Dendritic cell treated with granulocyte-macrophage colony-stimulating factor and Interleukin-4, amounts not matched to agents 40 ng/mL and 50 ng/mL, for 4 days (primary cell): ENCODE measurements around the gene ERO1A.

Experiments
- H3K27ac Mint-ChIP-seq: one replicate; pipeline ENCODE4 v1.8.0; 2022; ENCODE audit warnings: mild to moderate bottlenecking, mixed read lengths
- H3K27me3 Mint-ChIP-seq: one replicate; pipeline ENCODE4 v1.8.0; 2022; ENCODE audit warnings: mild to moderate bottlenecking, mixed read lengths
- H3K36me3 Mint-ChIP-seq: one replicate; pipeline ENCODE4 v1.8.0; 2022; ENCODE audit warnings: low read depth, mixed read lengths
- H3K4me1 Mint-ChIP-seq: one replicate; pipeline ENCODE4 v1.8.0; 2022; ENCODE audit warnings: low read depth, mixed read lengths
- H3K4me3 Mint-ChIP-seq: one replicate; pipeline ENCODE4 v1.8.0; 2022; ENCODE audit warnings: mild to moderate bottlenecking, moderate library complexity, mixed read lengths
- H3K9me3 Mint-ChIP-seq: one replicate; pipeline ENCODE4 v1.8.0; 2022; ENCODE audit warnings: mixed read lengths
- intact Hi-C: fragments of 100-400 bp; cut with micrococcal nuclease; formaldehyde crosslinking; loops from one replicate; pipeline ENCODE4 v1.15.0; 2022

The ERO1A gene

GRCh38 chr14:52610187-52610586, 85.2 kb downstream of the ERO1A start:
- Mint-ChIP-seq H3K9me3 (no peaks in the 10 kb centered on the region), H3K27me3 (no peaks in the 10 kb centered on the region), H3K36me3 (no peaks in the 10 kb centered on the region), H3K27ac (no peak overlapping the region), H3K4me3 (no peak overlapping the region), H3K4me1 (no peaks in the 10 kb centered on the region)
- intact Hi-C loops: no loop called here

- Mint-ChIP-seq H3K27ac (no peak overlapping the region), H3K36me3 (no peaks in the 10 kb centered on the region), H3K9me3 (no peaks in the 10 kb centered on the region), H3K4me1 (no peaks in the 10 kb centered on the region), H3K27me3 (no peaks in the 10 kb centered on the region), H3K4me3 (no peak overlapping the region)
- intact Hi-C loops: no loop called here
These were observed 85.8 kb downstream of the ERO1A start for GRCh38 chr14:52609445-52610044.

GRCh38 chr14:52607061-52607460, 88.3 kb downstream of the ERO1A start:
- Mint-ChIP-seq H3K9me3 (no peaks in the 10 kb centered on the region), H3K27me3 (no peaks in the 10 kb centered on the region), H3K36me3 (no peaks in the 10 kb centered on the region), H3K27ac (no peak overlapping the region), H3K4me3 (no peak overlapping the region), H3K4me1 (peaks cover 5% of the 10 kb centered on the region)
- intact Hi-C loops: no loop called here

GRCh38 chr14:52602131-52602530, 93.2 kb downstream of the ERO1A start:
- no peaks in the 10 kb centered on the region for H3K27me3 Mint-ChIP-seq
- intact Hi-C loops: no loop called here
- peaks cover 7% of the 10 kb centered on the region for H3K4me1 Mint-ChIP-seq

GRCh38 chr14:52599974-52600373, 95.4 kb downstream of the ERO1A start:
- no peak overlapping the region for H3K27ac Mint-ChIP-seq
- no peak overlapping the region for H3K4me3 Mint-ChIP-seq
- H3K4me1 Mint-ChIP-seq: peaks cover 7% of the 10 kb centered on the region
- intact Hi-C loops: no loop called here
- H3K27me3 Mint-ChIP-seq: no peaks in the 10 kb centered on the region
- no peaks in the 10 kb centered on the region for H3K36me3 Mint-ChIP-seq
- H3K9me3 Mint-ChIP-seq: peaks cover 9% of the 10 kb centered on the region

More at GRCh38 chr14:52602131-52602530, 93.2 kb downstream of the ERO1A start:
- Mint-ChIP-seq H3K27ac (no peak overlapping the region), H3K9me3 (no peaks in the 10 kb centered on the region), H3K4me3 (no peak overlapping the region), H3K36me3 (no peaks in the 10 kb centered on the region)

- peaks cover 7% of the 10 kb centered on the region for H3K4me1 Mint-ChIP-seq
- H3K27me3 Mint-ChIP-seq: no peaks in the 10 kb centered on the region
- H3K4me3 Mint-ChIP-seq: no peak overlapping the region
- H3K27ac Mint-ChIP-seq: no peak overlapping the region
- no peaks in the 10 kb centered on the region for H3K36me3 Mint-ChIP-seq
- intact Hi-C loops: no loop called here
- peaks cover 23% of the 10 kb centered on the region for H3K9me3 Mint-ChIP-seq
These were observed 96.8 kb downstream of the ERO1A start for GRCh38 chr14:52598568-52598967.

GRCh38 chr14:52596861-52597260, 98.5 kb downstream of the ERO1A start:
- no peak overlapping the region for H3K27ac Mint-ChIP-seq
- H3K4me3 Mint-ChIP-seq: no peak overlapping the region
- H3K36me3 Mint-ChIP-seq: no peaks in the 10 kb centered on the region
- peaks cover 25% of the 10 kb centered on the region for H3K9me3 Mint-ChIP-seq
- no peaks in the 10 kb centered on the region for H3K4me1 Mint-ChIP-seq
- intact Hi-C loops: no loop called here
- no peaks in the 10 kb centered on the region for H3K27me3 Mint-ChIP-seq

- Mint-ChIP-seq H3K36me3 (no peaks in the 10 kb centered on the region), H3K9me3 (peaks cover 25% of the 10 kb centered on the region), H3K27ac (no peak overlapping the region), H3K4me1 (no peaks in the 10 kb centered on the region), H3K4me3 (no peak overlapping the region), H3K27me3 (no peaks in the 10 kb centered on the region)
- intact Hi-C loops: no loop called here
These were observed 99.0 kb downstream of the ERO1A start for GRCh38 chr14:52596320-52596719.

- Mint-ChIP-seq H3K9me3 (peaks cover 20% of the 10 kb centered on the region), H3K36me3 (no peaks in the 10 kb centered on the region), H3K27ac (no peak overlapping the region), H3K4me1 (no peaks in the 10 kb centered on the region), H3K27me3 (no peaks in the 10 kb centered on the region), H3K4me3 (no peak overlapping the region)
- intact Hi-C loops: no loop called here
These were observed 105.0 kb downstream of the ERO1A start for GRCh38 chr14:52590318-52590717.
